ENCODE measurements around the gene CNTNAP2. TPM values are rescaled to one million over a fixed set of nuclear protein-coding genes. Genes with fewer than 3 reads are reported as not detected.

The CNTNAP2 gene
- total RNA-seq, 2 donors from 2014 or later: 171 to 228 TPM

- WGBS, 2 experiments (ENCODE audit: insufficient coverage in 1 of 2, insufficient read length in 1 of 2): 53 to 67% methylated on average over 1 to 2 of the region's 2 CpGs
- H3K9me3 ChIP-seq (ENCODE audit: control insufficient read depth, low read length): peaks cover 36% of the 10 kb centered on the region
- Mint-ChIP-seq H3K4me3 (no peak overlapping the region), H3K9me3 (peaks cover 30% of the 10 kb centered on the region), H3K27me3 (ENCODE audit: insufficient read depth) (peaks cover 33% of the 10 kb centered on the region), H3K27ac (no peak overlapping the region), H3K4me1 (peaks cover 41% of the 10 kb centered on the region), H3K36me3 (ENCODE audit: low read depth) (peaks cover 3% of the 10 kb centered on the region)
- peak; percentile 77 for TF ChIP-seq CTCF (conservative IDR thresholded peaks at IDR 0.05)
- no peak overlapping the region for H3K27ac ChIP-seq (ENCODE audit: low read depth, low read length)
- H3K27me3 ChIP-seq (ENCODE audit: control insufficient read depth, insufficient read depth, low read length, poor library complexity, severe bottlenecking): no peaks in the 10 kb centered on the region
- H3K4me1 ChIP-seq (ENCODE audit: control insufficient read depth, insufficient read depth, low read length): peaks cover 5% of the 10 kb centered on the region
- no peak overlapping the region for H3K9ac ChIP-seq (ENCODE audit: extremely low read depth, low read length, poor library complexity, severe bottlenecking)
- DNase-seq: peak; percentile 69
- no peaks in the 10 kb centered on the region for H3K36me3 ChIP-seq (ENCODE audit: control insufficient read depth, insufficient read depth, low read length)
- H3K4me3 ChIP-seq (ENCODE audit: low read length): no peak overlapping the region
These were observed 1315.5 kb downstream of the CNTNAP2 start for GRCh38 chr7:147432079-147432478.

GRCh38 chr7:147432576-147432975 is 1316.0 kb downstream of the CNTNAP2 start:
- peaks cover 35% of the 10 kb centered on the region for H3K9me3 ChIP-seq (ENCODE audit: control insufficient read depth, low read length)
- peaks cover 26% of the 10 kb centered on the region for H3K9me3 Mint-ChIP-seq
- H3K4me3 ChIP-seq (ENCODE audit: low read length): no peak overlapping the region
- WGBS, 2 experiments (ENCODE audit: insufficient coverage in 1 of 2, insufficient read length in 1 of 2): 100% methylated on average over 1 of the region's 1 CpG
- peaks cover 36% of the 10 kb centered on the region for H3K4me1 Mint-ChIP-seq
- H3K36me3 Mint-ChIP-seq (ENCODE audit: low read depth): peaks cover 3% of the 10 kb centered on the region
- no peaks in the 10 kb centered on the region for H3K36me3 ChIP-seq (ENCODE audit: control insufficient read depth, insufficient read depth, low read length)
- H3K27ac ChIP-seq (ENCODE audit: low read depth, low read length): no peak overlapping the region
- H3K4me1 ChIP-seq (ENCODE audit: control insufficient read depth, insufficient read depth, low read length): peaks cover 5% of the 10 kb centered on the region
- H3K27ac Mint-ChIP-seq: no peak overlapping the region
- peaks cover 37% of the 10 kb centered on the region for H3K27me3 Mint-ChIP-seq (ENCODE audit: insufficient read depth)
- no peak for TF ChIP-seq CTCF (conservative IDR thresholded peaks at IDR 0.05)
- no peak overlapping the region for H3K4me3 Mint-ChIP-seq
- no peak for DNase-seq
- H3K27me3 ChIP-seq (ENCODE audit: control insufficient read depth, insufficient read depth, low read length, poor library complexity, severe bottlenecking): no peaks in the 10 kb centered on the region
- no peak overlapping the region for H3K9ac ChIP-seq (ENCODE audit: extremely low read depth, low read length, poor library complexity, severe bottlenecking)

- DNase-seq: no peak
- Histone ChIP-seq H3K27ac (ENCODE audit: low read depth, low read length) (no peak overlapping the region), H3K9ac (ENCODE audit: extremely low read depth, low read length, poor library complexity, severe bottlenecking) (no peak overlapping the region), H3K4me1 (ENCODE audit: control insufficient read depth, insufficient read depth, low read length) (peaks cover 5% of the 10 kb centered on the region), H3K9me3 (ENCODE audit: control insufficient read depth, low read length) (peaks cover 45% of the 10 kb centered on the region), H3K27me3 (ENCODE audit: control insufficient read depth, insufficient read depth, low read length, poor library complexity, severe bottlenecking) (no peaks in the 10 kb centered on the region), H3K4me3 (ENCODE audit: low read length) (no peak overlapping the region), H3K36me3 (ENCODE audit: control insufficient read depth, insufficient read depth, low read length) (no peaks in the 10 kb centered on the region)
- Mint-ChIP-seq H3K27ac (peak overlapping the region; percentile 24), H3K9me3 (peaks cover 33% of the 10 kb centered on the region), H3K4me1 (peaks cover 34% of the 10 kb centered on the region), H3K36me3 (ENCODE audit: low read depth) (peaks cover 3% of the 10 kb centered on the region), H3K27me3 (ENCODE audit: insufficient read depth) (peaks cover 75% of the 10 kb centered on the region), H3K4me3 (no peak overlapping the region)
- no peak for TF ChIP-seq CTCF (conservative IDR thresholded peaks at IDR 0.05)
- WGBS, 2 experiments (ENCODE audit: insufficient coverage in 1 of 2, insufficient read length in 1 of 2): 13 to 48% methylated on average over 1 to 3 of the region's 3 CpGs
These were observed 1320.1 kb downstream of the CNTNAP2 start for GRCh38 chr7:147436718-147437117.
